H1 (cell line): Measurements from ENCODE around the gene TRIP13. TPM values are rescaled to one million over a fixed set of nuclear protein-coding genes. Genes with fewer than 3 reads are reported as not detected.

Source experiments
- CREB1 ChIP-seq: IDR thresholded peaks from 2 replicates; pipeline ENCODE4 v1.6.1; 2012; ENCODE audit warnings: inconsistent platforms
- EP300 ChIP-seq, 2 experiments: IDR thresholded peaks; 1 replicate in 1 of 2; 2 replicates in 1 of 2; pipeline ENCODE4 v1.6.1; 2011 to 2012; ENCODE audit warnings: low read depth in 2 of 2, low read length in 2 of 2, mild to moderate bottlenecking in 2 of 2, borderline replicate concordance in 1 of 2, inconsistent platforms in 1 of 2, moderate library complexity in 1 of 2
- HDAC2 ChIP-seq, 2 experiments: fragments of 300-600 bp in 1 of 2; sonication (generic) in 1 of 2; IDR thresholded peaks; 2 replicates each; pipeline ENCODE4 v1.6.1; 2011 to 2012; ENCODE audit warnings: low read depth in 2 of 2, low read length in 2 of 2, mild to moderate bottlenecking in 2 of 2, moderate library complexity in 2 of 2, borderline replicate concordance in 1 of 2, inconsistent platforms in 1 of 2
- NANOG ChIP-seq: IDR thresholded peaks from 2 replicates; pipeline ENCODE4 v1.6.1; 2011; ENCODE audit warnings: low read length, low read depth, mild to moderate bottlenecking, inconsistent platforms; ENCODE audit not compliant: insufficient read depth, poor library complexity, severe bottlenecking
- PHF8 ChIP-seq: fragments of 200-600 bp; sonication (generic); conservative IDR thresholded peaks from 2 replicates; pipeline ENCODE4 v1.7.1; 2012; ENCODE audit warnings: low read depth, mild to moderate bottlenecking, inconsistent platforms, low read length, moderate library complexity
- SUZ12 ChIP-seq: fragments of 200-600 bp; sonication (generic); IDR thresholded peaks from 2 replicates; pipeline ENCODE4 v1.6.1; 2012; ENCODE audit warnings: mild to moderate bottlenecking, inconsistent platforms, low read length, moderate library complexity, mixed read lengths
- polyA plus RNA-seq, 7 experiments: library from polyadenylated mRNA; depleted of rRNA in 3 of 7; stranded (reverse) in 5 of 7; unstranded in 2 of 7; fragments of >200 nt in 5 of 7; fragments of 200-250 nt in 2 of 7; gene quantifications; 1 replicate in 5 of 7; 2 replicates in 1 of 7; 4 replicates in 1 of 7; pipeline versions ENCODE4 v1.2.1 to v1.2.3, GENCODE V29; 2011 to 2013; ENCODE audit warnings: missing spikeins in 2 of 7, mixed read lengths in 2 of 7
- total RNA-seq: library from RNA; stranded (reverse); fragmentation: NEBNext Ultra II Directional; extraction: Animal tissue kit (Norgen Biotek cat#: 25700); gene quantifications from 2 replicates; pipeline ENCODE4 v1.2.1, GENCODE V29; 2021
- TF ChIP-seq, protein P1 (sequence below), 3 experiments: IDR thresholded peaks; 1 replicate in 2 of 3; 2 replicates in 1 of 3; pipeline versions ENCODE4 v1.5.1 to v1.6.1; 2011; ENCODE audit warnings: low read length in 3 of 3, mild to moderate bottlenecking in 3 of 3, inconsistent platforms in 2 of 3, low read depth in 1 of 3, moderate library complexity in 1 of 3; ENCODE audit not compliant: insufficient read depth in 1 of 3; ENCODE audit errors: control extremely low read depth in 1 of 3
- TF ChIP-seq, protein P2 (sequence below): IDR thresholded peaks from 2 replicates; pipeline ENCODE4 v1.6.1; 2012; ENCODE audit warnings: inconsistent platforms

The TRIP13 gene
- total and polyA plus RNA-seq, 2 of the 8 experiments (the other 6 are each of a cell fraction or from before 2014, with no cell fraction given) = 20.0 to 39.2 TPM

DNA sequence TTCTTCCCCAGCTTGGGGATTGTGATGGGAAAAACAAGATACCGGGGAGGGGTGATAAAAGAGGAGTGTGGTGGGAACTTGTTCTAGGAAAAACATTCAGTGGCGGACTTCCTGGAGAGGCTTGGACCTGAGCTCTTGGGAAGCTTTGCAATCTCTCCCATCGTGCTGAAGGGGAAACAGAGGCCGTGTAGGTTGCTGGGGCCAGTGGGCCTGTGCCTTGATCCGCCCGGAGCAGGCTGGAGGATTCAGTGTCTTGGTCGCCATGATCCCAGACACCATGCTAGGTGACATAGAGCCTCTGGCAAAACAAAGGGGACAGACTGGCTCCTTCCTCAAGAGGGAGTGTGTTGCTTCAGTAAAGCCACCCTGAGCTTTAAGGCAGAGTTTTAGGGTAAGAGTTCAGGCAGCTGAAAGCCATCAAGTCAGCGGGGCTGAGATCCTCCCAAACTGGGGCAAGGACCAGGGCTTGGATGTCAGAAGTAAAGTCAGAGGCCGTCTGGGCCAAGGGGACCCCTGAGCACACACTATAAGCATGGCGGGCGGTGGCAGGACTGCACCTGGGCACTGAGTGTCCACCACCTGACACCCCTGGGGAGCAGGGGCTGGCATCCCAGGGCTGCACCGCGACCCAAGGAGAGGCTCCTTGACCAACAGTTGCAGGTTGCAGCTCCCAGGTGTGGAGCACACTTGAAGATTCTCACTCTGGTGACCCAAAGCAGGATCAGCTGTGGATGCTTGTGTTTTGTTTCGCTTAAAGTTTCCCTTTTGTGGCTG is 44.7 kb downstream of the TRIP13 start (continued):
- TF ChIP-seq SUZ12 = no peak
- no peak for TF ChIP-seq NANOG
- TF ChIP-seq, protein P1, sequence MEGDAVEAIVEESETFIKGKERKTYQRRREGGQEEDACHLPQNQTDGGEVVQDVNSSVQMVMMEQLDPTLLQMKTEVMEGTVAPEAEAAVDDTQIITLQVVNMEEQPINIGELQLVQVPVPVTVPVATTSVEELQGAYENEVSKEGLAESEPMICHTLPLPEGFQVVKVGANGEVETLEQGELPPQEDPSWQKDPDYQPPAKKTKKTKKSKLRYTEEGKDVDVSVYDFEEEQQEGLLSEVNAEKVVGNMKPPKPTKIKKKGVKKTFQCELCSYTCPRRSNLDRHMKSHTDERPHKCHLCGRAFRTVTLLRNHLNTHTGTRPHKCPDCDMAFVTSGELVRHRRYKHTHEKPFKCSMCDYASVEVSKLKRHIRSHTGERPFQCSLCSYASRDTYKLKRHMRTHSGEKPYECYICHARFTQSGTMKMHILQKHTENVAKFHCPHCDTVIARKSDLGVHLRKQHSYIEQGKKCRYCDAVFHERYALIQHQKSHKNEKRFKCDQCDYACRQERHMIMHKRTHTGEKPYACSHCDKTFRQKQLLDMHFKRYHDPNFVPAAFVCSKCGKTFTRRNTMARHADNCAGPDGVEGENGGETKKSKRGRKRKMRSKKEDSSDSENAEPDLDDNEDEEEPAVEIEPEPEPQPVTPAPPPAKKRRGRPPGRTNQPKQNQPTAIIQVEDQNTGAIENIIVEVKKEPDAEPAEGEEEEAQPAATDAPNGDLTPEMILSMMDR (IDR thresholded peaks at IDR 0.05; ENCODE audit: control extremely low read depth in 1 of 3, insufficient read depth in 1 of 3, low read depth in 1 of 3, low read length in 3 of 3) = no peak
- TF ChIP-seq HDAC2 (IDR thresholded peaks at IDR 0.05; ENCODE audit: borderline replicate concordance in 1 of 2, low read depth in 2 of 2, low read length in 2 of 2) = no peak
- no peak for TF ChIP-seq PHF8
- TF ChIP-seq EP300 (IDR thresholded peaks at IDR 0.05; ENCODE audit: borderline replicate concordance in 1 of 2, low read depth in 2 of 2, low read length in 2 of 2) = no peak
- no peak for TF ChIP-seq CREB1
- TF ChIP-seq, protein P2, sequence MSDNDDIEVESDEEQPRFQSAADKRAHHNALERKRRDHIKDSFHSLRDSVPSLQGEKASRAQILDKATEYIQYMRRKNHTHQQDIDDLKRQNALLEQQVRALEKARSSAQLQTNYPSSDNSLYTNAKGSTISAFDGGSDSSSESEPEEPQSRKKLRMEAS = no peak
